ENCODE measurements around the gene PYGM.

DNA sequence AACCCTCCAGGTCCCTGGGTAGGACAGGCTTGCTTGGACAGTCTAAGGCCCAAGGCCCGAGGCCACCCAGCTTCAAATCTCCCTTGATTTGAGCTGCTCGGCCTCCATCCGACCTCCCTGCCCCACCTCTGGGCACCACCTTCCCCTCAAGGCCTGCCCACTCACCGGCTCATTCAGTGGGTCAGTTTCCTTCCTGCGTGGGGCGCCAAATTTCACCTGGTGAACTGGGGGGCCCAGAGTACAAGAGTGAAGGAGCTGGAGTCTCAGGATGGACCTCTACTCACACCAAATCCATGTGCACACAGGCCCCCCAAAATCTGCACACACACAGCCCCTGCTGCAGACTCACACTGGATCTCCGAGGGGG is 39.5 kb upstream of the PYGM start:
- TF ChIP-seq CTCF (IDR thresholded peaks at IDR 0.05), result no peak
- no peak for TF ChIP-seq POLR2A (IDR thresholded peaks at IDR 0.05)

Measured in lower leg skin (tissue), 3 donors.